ENCODE results near the gene EFCAB8.

Gene EFCAB8

DNA sequence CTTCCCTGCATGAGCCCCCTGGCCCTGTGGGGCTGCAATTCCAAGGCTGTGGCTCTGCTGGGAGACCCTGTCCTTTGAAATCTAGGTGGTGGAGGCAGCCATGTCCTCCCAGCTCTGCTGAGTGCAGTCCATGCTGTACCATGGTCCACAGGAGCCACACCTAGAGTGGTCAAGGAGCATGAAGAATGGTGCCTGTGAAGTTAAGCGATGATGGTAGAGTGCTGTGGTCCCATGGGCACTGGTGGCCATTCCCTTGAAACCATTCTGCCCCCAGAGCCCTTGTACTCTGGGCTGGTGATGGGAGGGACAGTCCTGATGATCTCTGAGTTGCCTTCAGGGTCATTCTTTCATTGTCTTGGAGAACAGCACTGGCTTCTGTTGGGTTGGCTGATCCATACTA lies 55.3 kb downstream of the EFCAB8 start:
- no peaks in the 10 kb centered on the region for H3K79me1 ChIP-seq (ENCODE audit: low read length)
- H3K4me1 ChIP-seq (ENCODE audit: control insufficient read depth, low read depth, low read length) = no peaks in the 10 kb centered on the region
- H3K4me3 ChIP-seq (ENCODE audit: low read length) = no peak overlapping the region
- no peak for DNase-seq
- no peak overlapping the region for H4K8ac ChIP-seq (ENCODE audit: low read depth, low read length)
- H2AK5ac ChIP-seq (ENCODE audit: low read length) = no peak overlapping the region
- no peaks in the 10 kb centered on the region for H3K36me3 ChIP-seq (ENCODE audit: control insufficient read depth, insufficient read depth, low read length)
- no peak overlapping the region for H3K23ac ChIP-seq (ENCODE audit: low read length)
- no peaks in the 10 kb centered on the region for H3K79me2 ChIP-seq (ENCODE audit: control insufficient read depth, insufficient read depth, low read length)
- no peak overlapping the region for H2BK120ac ChIP-seq (ENCODE audit: low read depth, low read length)
- no peak overlapping the region for H2BK5ac ChIP-seq (ENCODE audit: low read length)
- no CpG with 5 or more reads among the region's 1 CpG for WGBS (ENCODE audit: extremely low coverage, insufficient coverage, low lambda C conversion rate)
- H3K9ac ChIP-seq (ENCODE audit: low read length) = no peak overlapping the region
- no peak overlapping the region for H3K27ac ChIP-seq (ENCODE audit: low read depth, low read length)
- H3K4ac ChIP-seq (ENCODE audit: low read depth, low read length) = no peak overlapping the region
- H3K56ac ChIP-seq (ENCODE audit: low read length) = no peak overlapping the region
- H3K18ac ChIP-seq (ENCODE audit: low read length) = no peak overlapping the region
- H2BK15ac ChIP-seq (replicated peaks; ENCODE audit: low read depth) = no peak overlapping the region
- no peaks in the 10 kb centered on the region for H3K27me3 ChIP-seq (ENCODE audit: insufficient read depth, low read length, poor library complexity)
- no peak overlapping the region for H3K4me2 ChIP-seq (ENCODE audit: low read length)
- H4K5ac ChIP-seq (ENCODE audit: low read length) = no peak overlapping the region

- H2BK5ac ChIP-seq (ENCODE audit: low read length) = no peak overlapping the region
- H3K56ac ChIP-seq (ENCODE audit: low read length) = no peak overlapping the region
- no peak overlapping the region for H3K18ac ChIP-seq (ENCODE audit: low read length)
- no peak overlapping the region for H3K23ac ChIP-seq (ENCODE audit: low read length)
- DNase-seq = no peak
- H3K4me3 ChIP-seq (ENCODE audit: low read length) = no peak overlapping the region
- no peaks in the 10 kb centered on the region for H3K79me2 ChIP-seq (ENCODE audit: control insufficient read depth, insufficient read depth, low read length)
- no peak overlapping the region for H3K4me2 ChIP-seq (ENCODE audit: low read length)
- no peak overlapping the region for H4K5ac ChIP-seq (ENCODE audit: low read length)
- no peaks in the 10 kb centered on the region for H3K27me3 ChIP-seq (ENCODE audit: insufficient read depth, low read length, poor library complexity)
- no peak overlapping the region for H3K27ac ChIP-seq (ENCODE audit: low read depth, low read length)
- WGBS (ENCODE audit: extremely low coverage, insufficient coverage, low lambda C conversion rate) = no CpG with 5 or more reads among the region's 9 CpGs
- no peaks in the 10 kb centered on the region for H3K36me3 ChIP-seq (ENCODE audit: control insufficient read depth, insufficient read depth, low read length)
- no peak overlapping the region for H2AK5ac ChIP-seq (ENCODE audit: low read length)
- no peak overlapping the region for H2BK120ac ChIP-seq (ENCODE audit: low read depth, low read length)
- no peak overlapping the region for H3K4ac ChIP-seq (ENCODE audit: low read depth, low read length)
- H3K79me1 ChIP-seq (ENCODE audit: low read length) = no peaks in the 10 kb centered on the region
- H3K9ac ChIP-seq (ENCODE audit: low read length) = no peak overlapping the region
- no peak overlapping the region for H4K8ac ChIP-seq (ENCODE audit: low read depth, low read length)
- no peak overlapping the region for H2BK15ac ChIP-seq (replicated peaks; ENCODE audit: low read depth)
- H3K4me1 ChIP-seq (ENCODE audit: control insufficient read depth, low read depth, low read length) = no peaks in the 10 kb centered on the region
Measured at GRCh38 chr20:32917191-32917950, 58.6 kb downstream of the EFCAB8 start.

- Histone ChIP-seq H3K4ac (ENCODE audit: low read depth, low read length) (no peak overlapping the region), H2BK15ac (replicated peaks; ENCODE audit: low read depth) (no peak overlapping the region), H3K56ac (ENCODE audit: low read length) (no peak overlapping the region), H2BK120ac (ENCODE audit: low read depth, low read length) (no peak overlapping the region), H3K27me3 (ENCODE audit: insufficient read depth, low read length, poor library complexity) (no peaks in the 10 kb centered on the region), H3K23ac (ENCODE audit: low read length) (no peak overlapping the region), H3K4me1 (ENCODE audit: control insufficient read depth, low read depth, low read length) (no peaks in the 10 kb centered on the region), H4K8ac (ENCODE audit: low read depth, low read length) (no peak overlapping the region), H3K36me3 (ENCODE audit: control insufficient read depth, insufficient read depth, low read length) (no peaks in the 10 kb centered on the region), H2AK5ac (ENCODE audit: low read length) (no peak overlapping the region), H3K79me2 (ENCODE audit: control insufficient read depth, insufficient read depth, low read length) (no peaks in the 10 kb centered on the region), H4K5ac (ENCODE audit: low read length) (no peak overlapping the region), H2BK5ac (ENCODE audit: low read length) (no peak overlapping the region), H3K18ac (ENCODE audit: low read length) (no peak overlapping the region), H3K4me2 (ENCODE audit: low read length) (no peak overlapping the region), H3K9ac (ENCODE audit: low read length) (no peak overlapping the region), H3K4me3 (ENCODE audit: low read length) (no peak overlapping the region), H3K79me1 (ENCODE audit: low read length) (no peaks in the 10 kb centered on the region), H3K27ac (ENCODE audit: low read depth, low read length) (no peak overlapping the region)
- no peak for DNase-seq
- WGBS (ENCODE audit: extremely low coverage, insufficient coverage, low lambda C conversion rate) = no CpG with 5 or more reads among the region's 12 CpGs
Measured at GRCh38 chr20:32918296-32918695, 59.6 kb downstream of the EFCAB8 start.

- no CpG with 5 or more reads among the region's 1 CpG for WGBS (ENCODE audit: extremely low coverage, insufficient coverage, low lambda C conversion rate)
- Histone ChIP-seq H2BK5ac (ENCODE audit: low read length) (no peak overlapping the region), H3K9ac (ENCODE audit: low read length) (no peak overlapping the region), H3K36me3 (ENCODE audit: control insufficient read depth, insufficient read depth, low read length) (no peaks in the 10 kb centered on the region), H3K4me2 (ENCODE audit: low read length) (no peak overlapping the region), H2BK15ac (replicated peaks; ENCODE audit: low read depth) (no peak overlapping the region), H3K18ac (ENCODE audit: low read length) (no peak overlapping the region), H3K4me3 (ENCODE audit: low read length) (no peak overlapping the region), H3K23ac (ENCODE audit: low read length) (no peak overlapping the region), H4K8ac (ENCODE audit: low read depth, low read length) (no peak overlapping the region), H3K27me3 (ENCODE audit: insufficient read depth, low read length, poor library complexity) (no peaks in the 10 kb centered on the region), H3K79me1 (ENCODE audit: low read length) (no peaks in the 10 kb centered on the region), H2AK5ac (ENCODE audit: low read length) (no peak overlapping the region), H4K5ac (ENCODE audit: low read length) (no peak overlapping the region), H2BK120ac (ENCODE audit: low read depth, low read length) (no peak overlapping the region), H3K4ac (ENCODE audit: low read depth, low read length) (no peak overlapping the region), H3K4me1 (ENCODE audit: control insufficient read depth, low read depth, low read length) (no peaks in the 10 kb centered on the region), H3K27ac (ENCODE audit: low read depth, low read length) (no peak overlapping the region), H3K79me2 (ENCODE audit: control insufficient read depth, insufficient read depth, low read length) (no peaks in the 10 kb centered on the region), H3K56ac (ENCODE audit: low read length) (no peak overlapping the region)
- DNase-seq = no peak
Measured at GRCh38 chr20:32918751-32919150, 60.0 kb downstream of the EFCAB8 start.

- no peak for DNase-seq
- Histone ChIP-seq H2BK15ac (replicated peaks; ENCODE audit: low read depth) (no peak overlapping the region), H3K79me2 (ENCODE audit: control insufficient read depth, insufficient read depth, low read length) (no peaks in the 10 kb centered on the region), H3K4me3 (ENCODE audit: low read length) (no peak overlapping the region), H3K4me2 (ENCODE audit: low read length) (no peak overlapping the region), H4K5ac (ENCODE audit: low read length) (no peak overlapping the region), H3K79me1 (ENCODE audit: low read length) (no peaks in the 10 kb centered on the region), H3K27me3 (ENCODE audit: insufficient read depth, low read length, poor library complexity) (no peaks in the 10 kb centered on the region), H2BK120ac (ENCODE audit: low read depth, low read length) (no peak overlapping the region), H3K23ac (ENCODE audit: low read length) (no peak overlapping the region), H3K18ac (ENCODE audit: low read length) (no peak overlapping the region), H3K27ac (ENCODE audit: low read depth, low read length) (no peak overlapping the region), H2AK5ac (ENCODE audit: low read length) (no peak overlapping the region), H3K36me3 (ENCODE audit: control insufficient read depth, insufficient read depth, low read length) (no peaks in the 10 kb centered on the region), H3K9ac (ENCODE audit: low read length) (no peak overlapping the region), H2BK5ac (ENCODE audit: low read length) (no peak overlapping the region), H4K8ac (ENCODE audit: low read depth, low read length) (no peak overlapping the region), H3K56ac (ENCODE audit: low read length) (no peak overlapping the region), H3K4ac (ENCODE audit: low read depth, low read length) (no peak overlapping the region), H3K4me1 (ENCODE audit: control insufficient read depth, low read depth, low read length) (no peaks in the 10 kb centered on the region)
- WGBS (ENCODE audit: extremely low coverage, insufficient coverage, low lambda C conversion rate) = no CpG with 5 or more reads among the region's 12 CpGs
Measured at GRCh38 chr20:32920066-32920465, 61.3 kb downstream of the EFCAB8 start.
